HFF-Myc (cell line): ENCODE results near the gene PPP1R7.

Source experiments
- DNase-seq: peaks from one replicate; pipeline ENCODE4 v3.0.0-alpha.2; 2011; ENCODE audit warnings: low read depth; ENCODE audit errors: extremely low read depth
- H3K4me3 ChIP-seq: replicated peaks from 2 replicates; pipeline ENCODE4 v1.5.1; 2011; ENCODE audit warnings: low read depth, mild to moderate bottlenecking, control low read depth, low read length
- TF ChIP-seq, protein P1 (sequence below): IDR thresholded peaks from 2 replicates; pipeline ENCODE4 v1.5.1; 2012; ENCODE audit warnings: mild to moderate bottlenecking, low read depth, low read length, control low read depth; ENCODE audit errors: missing control alignments

The PPP1R7 gene

DNA sequence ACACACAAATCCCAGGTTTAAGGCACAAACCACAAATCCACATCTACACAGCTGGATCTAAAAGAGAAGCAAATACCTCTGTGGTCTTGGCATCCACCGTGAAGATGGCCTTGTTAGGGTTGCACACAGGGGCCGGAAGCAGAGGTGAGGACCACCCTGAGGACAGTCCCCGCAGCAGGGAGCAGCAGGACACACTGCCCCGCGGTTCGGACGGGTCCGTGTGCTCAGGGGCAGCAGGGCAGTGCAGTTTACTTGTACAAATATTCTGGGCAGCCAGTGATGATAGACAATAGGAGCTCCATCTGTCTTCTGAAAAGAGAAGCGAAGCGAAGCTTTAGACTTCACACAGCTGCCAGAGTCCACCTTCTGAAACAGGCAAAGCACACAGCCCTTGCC is 9.8 kb upstream of the PPP1R7 start:
- TF ChIP-seq, protein P1, sequence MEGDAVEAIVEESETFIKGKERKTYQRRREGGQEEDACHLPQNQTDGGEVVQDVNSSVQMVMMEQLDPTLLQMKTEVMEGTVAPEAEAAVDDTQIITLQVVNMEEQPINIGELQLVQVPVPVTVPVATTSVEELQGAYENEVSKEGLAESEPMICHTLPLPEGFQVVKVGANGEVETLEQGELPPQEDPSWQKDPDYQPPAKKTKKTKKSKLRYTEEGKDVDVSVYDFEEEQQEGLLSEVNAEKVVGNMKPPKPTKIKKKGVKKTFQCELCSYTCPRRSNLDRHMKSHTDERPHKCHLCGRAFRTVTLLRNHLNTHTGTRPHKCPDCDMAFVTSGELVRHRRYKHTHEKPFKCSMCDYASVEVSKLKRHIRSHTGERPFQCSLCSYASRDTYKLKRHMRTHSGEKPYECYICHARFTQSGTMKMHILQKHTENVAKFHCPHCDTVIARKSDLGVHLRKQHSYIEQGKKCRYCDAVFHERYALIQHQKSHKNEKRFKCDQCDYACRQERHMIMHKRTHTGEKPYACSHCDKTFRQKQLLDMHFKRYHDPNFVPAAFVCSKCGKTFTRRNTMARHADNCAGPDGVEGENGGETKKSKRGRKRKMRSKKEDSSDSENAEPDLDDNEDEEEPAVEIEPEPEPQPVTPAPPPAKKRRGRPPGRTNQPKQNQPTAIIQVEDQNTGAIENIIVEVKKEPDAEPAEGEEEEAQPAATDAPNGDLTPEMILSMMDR, result no peak
- no peak for DNase-seq
- no peak overlapping the region for H3K4me3 ChIP-seq

DNA sequence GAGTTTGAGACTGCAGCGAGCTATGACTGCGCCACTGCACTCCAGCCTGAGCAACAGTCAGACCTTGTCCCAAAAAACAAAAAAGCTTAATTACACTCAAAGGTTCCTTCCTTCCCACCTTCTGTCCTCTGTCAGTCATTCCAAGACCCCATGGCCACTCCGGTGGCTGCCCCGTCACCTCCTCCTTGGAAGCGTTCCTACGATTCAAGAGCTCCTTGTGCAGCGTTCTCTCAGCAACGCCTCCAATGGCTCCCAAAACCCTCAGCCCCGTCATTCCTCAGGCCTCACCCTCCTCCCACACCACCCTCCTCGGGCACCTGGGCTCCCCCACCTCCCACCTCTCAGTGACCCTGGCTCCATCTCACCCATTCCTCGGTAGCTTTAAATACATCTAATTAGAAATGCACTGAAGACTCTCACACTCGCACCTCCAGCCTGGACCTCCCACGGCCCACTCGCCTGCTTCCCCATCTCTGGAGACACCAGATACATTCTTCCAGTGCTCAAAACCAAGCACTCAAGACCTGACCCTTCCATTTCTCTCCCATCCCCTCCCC is 9.0 kb upstream of the PPP1R7 start:
- no peak for DNase-seq
- H3K4me3 ChIP-seq, result no peak overlapping the region
- TF ChIP-seq, protein P1, result no peak

DNA sequence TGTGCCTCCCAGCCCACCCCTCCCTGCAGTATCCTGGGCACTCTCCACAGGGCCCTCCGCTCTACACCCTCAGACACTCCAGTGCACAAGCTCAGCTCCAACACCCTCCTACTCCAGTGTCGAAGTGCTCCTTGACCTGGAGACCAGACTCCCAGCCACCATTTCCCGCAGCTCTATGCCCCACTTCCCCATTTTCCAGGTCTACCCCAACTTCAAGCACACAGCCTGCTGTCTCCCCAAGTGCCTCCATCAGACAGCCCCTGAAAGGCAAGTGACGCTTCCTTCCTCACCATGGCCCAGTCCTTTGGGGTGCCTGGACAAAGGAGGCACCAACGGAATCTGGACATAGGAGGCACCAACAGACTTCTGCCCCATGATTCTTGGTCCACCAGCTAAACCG is 8.2 kb upstream of the PPP1R7 start:
- TF ChIP-seq, protein P1, result no peak
- no peak overlapping the region for H3K4me3 ChIP-seq
- DNase-seq, result no peak

DNA sequence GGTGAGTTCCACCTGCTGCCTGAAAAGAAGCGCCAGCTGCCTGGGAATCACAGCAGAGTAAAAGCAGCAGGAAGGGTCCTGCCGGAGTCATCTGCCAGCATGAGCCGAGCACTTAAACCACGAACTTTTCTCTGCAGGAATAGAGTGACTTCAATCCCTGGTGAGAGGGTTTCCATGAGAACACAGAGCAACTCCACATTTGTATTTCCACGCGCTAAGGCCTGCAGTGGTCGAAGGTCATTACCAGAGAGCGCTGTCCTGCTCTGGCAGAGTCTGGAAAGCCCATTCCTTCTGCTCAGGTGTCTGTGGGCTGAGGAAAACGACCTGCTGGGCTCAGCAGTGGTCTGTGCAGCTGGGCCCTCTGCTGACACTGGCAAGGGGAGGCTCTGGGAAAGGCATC is 7.7 kb upstream of the PPP1R7 start:
- H3K4me3 ChIP-seq, result no peak overlapping the region
- TF ChIP-seq, protein P1, result no peak
- DNase-seq, result no peak

DNA sequence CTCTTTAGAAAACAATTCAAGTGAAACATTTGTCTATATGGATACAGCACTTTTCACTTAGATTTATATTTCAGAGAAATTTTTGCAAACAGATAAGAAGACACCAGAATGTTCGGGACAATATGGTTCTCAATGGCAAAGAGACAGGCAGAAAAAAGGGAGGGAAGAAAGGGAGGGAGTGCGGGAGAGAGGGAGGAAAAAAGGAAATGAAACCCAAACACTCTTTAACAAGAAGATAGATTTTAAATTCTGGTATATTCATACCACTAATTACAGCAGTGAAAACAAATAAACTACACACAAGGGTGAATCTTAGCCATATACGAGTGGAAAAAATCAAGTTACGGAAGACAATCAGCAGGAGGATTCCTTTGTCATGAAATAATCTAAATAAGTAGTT is 4.0 kb upstream of the PPP1R7 start:
- TF ChIP-seq, protein P1, result no peak
- no peak overlapping the region for H3K4me3 ChIP-seq
- no peak for DNase-seq

DNA sequence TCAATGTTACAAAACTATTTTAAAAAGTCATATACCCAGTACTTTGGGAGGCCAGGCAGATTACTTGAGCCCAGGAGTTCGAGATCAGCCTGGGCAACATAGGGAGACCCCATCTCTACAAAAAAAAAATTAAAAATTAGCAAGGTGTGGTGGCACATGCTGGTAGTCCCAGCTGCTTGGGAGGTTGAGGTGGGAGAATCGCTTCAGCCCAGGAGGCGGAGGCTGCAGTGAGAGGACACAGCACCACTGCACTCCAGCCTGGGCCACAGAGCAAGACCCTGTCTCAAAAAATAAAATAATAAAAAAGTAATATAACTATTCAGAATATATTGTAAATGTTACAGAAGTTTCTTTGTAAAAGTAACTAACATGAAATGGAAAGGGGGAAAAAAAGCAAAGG is 2.9 kb upstream of the PPP1R7 start:
- DNase-seq, result no peak
- TF ChIP-seq, protein P1, result no peak

DNA sequence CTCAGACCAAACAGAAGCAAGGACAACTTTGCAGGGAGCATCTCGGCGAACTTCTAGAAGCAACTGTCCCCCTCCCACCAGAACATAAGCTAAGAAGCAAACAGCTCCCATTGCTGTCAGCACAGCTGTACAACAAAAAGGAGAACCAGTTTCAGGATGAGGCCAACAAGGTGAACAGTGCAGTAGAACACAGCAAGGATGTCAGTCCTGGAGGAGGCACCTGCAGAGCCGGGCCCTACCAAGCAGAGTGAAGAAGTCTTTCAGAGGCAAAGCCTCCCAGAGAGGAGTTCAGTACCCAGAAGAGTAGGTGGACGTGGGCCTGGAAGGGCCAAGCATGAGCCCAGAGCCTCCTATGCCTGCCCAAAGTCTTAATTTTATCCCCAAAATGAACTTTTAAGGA is 2.0 kb upstream of the PPP1R7 start:
- TF ChIP-seq, protein P1, result no peak
- DNase-seq, result no peak
- peak overlapping the region; percentile 87 for H3K4me3 ChIP-seq

More for the DNA sequence above, 2.9 kb upstream of the PPP1R7 start:
- H3K4me3 ChIP-seq, result no peak overlapping the region
